Measurements from ENCODE around the gene NUP88.
A peak's percentile ranks its signal among the peaks of the same experiment; 100 is the strongest.
"Not testable (repeated sequence)": the region's sequence is repeated elsewhere in the genome, so short reads cannot be mapped to it uniquely, and the experiment has no call there.

Gene NUP88

GRCh38 chr17:5431234-5431633, 11.8 kb upstream of the NUP88 start:
- TF ChIP-seq CTCF (conservative IDR thresholded peaks at IDR 0.05; ENCODE audit: low read depth, low read length): peak; percentile 3
- DNase-seq (ENCODE audit: low read depth); H3K4me3 ChIP-seq (ENCODE audit: low read length): not testable (repeated sequence)

GRCh38 chr17:5430413-5430999, 11.0 kb upstream of the NUP88 start:
- DNase-seq (ENCODE audit: low read depth): no peak
- no peak for TF ChIP-seq CTCF (conservative IDR thresholded peaks at IDR 0.05; ENCODE audit: low read depth, low read length)
- H3K4me3 ChIP-seq (ENCODE audit: low read length): no peak overlapping the region

- no peak overlapping the region for H3K4me3 ChIP-seq (ENCODE audit: low read length)
- DNase-seq (ENCODE audit: low read depth): no peak
- TF ChIP-seq CTCF (conservative IDR thresholded peaks at IDR 0.05; ENCODE audit: low read depth, low read length): no peak
Measured at GRCh38 chr17:5429191-5429887, 9.9 kb upstream of the NUP88 start.

- no peak for DNase-seq (ENCODE audit: low read depth)
- TF ChIP-seq CTCF (conservative IDR thresholded peaks at IDR 0.05; ENCODE audit: low read depth, low read length): no peak
- no peak overlapping the region for H3K4me3 ChIP-seq (ENCODE audit: low read length)
Measured at GRCh38 chr17:5425826-5426225, 6.4 kb upstream of the NUP88 start.

- no peak for DNase-seq (ENCODE audit: low read depth)
- no peak overlapping the region for H3K4me3 ChIP-seq (ENCODE audit: low read length)
- TF ChIP-seq CTCF (conservative IDR thresholded peaks at IDR 0.05; ENCODE audit: low read depth, low read length): no peak
Measured at GRCh38 chr17:5424909-5425308, 5.4 kb upstream of the NUP88 start.

GRCh38 chr17:5422505-5422904, 3.0 kb upstream of the NUP88 start:
- no peak for DNase-seq (ENCODE audit: low read depth)
- TF ChIP-seq CTCF (conservative IDR thresholded peaks at IDR 0.05; ENCODE audit: low read depth, low read length): no peak
- no peak overlapping the region for H3K4me3 ChIP-seq (ENCODE audit: low read length)

Data from retinal pigment epithelial cell (primary cell).